Type B pancreatic cell (in vitro differentiated cells): ENCODE results near the gene OR2T6. TPM values are rescaled to one million over a fixed set of nuclear protein-coding genes. Genes with fewer than 3 reads are reported as not detected.
"Not testable (repeated sequence)": the region's sequence is repeated elsewhere in the genome, so short reads cannot be mapped to it uniquely, and the experiment has no call there.

Experiments
- DNase-seq: peaks from one replicate; pipeline ENCODE4 v3.0.0; 2021; ENCODE audit warnings: mixed read lengths; ENCODE audit not compliant: unreplicated experiment; ENCODE audit errors: extremely low spot score
- H3K27ac Mint-ChIP-seq: 2 replicates; pipeline ENCODE4 v1.8.0; 2021; ENCODE audit warnings: mild to moderate bottlenecking, mixed read lengths
- H3K27me3 Mint-ChIP-seq: 2 replicates; pipeline ENCODE4 v1.8.0; 2021; ENCODE audit warnings: mixed read lengths
- H3K36me3 Mint-ChIP-seq: 2 replicates; pipeline ENCODE4 v1.8.0; 2021; ENCODE audit warnings: mixed read lengths
- H3K4me1 Mint-ChIP-seq: one replicate; pipeline ENCODE4 v1.8.0; 2021; ENCODE audit warnings: mixed read lengths; ENCODE audit not compliant: unreplicated experiment
- H3K4me3 Mint-ChIP-seq: 2 replicates; pipeline ENCODE4 v1.8.0; 2021; ENCODE audit warnings: mild to moderate bottlenecking, mixed read lengths
- H3K9me3 Mint-ChIP-seq: 2 replicates; pipeline ENCODE4 v1.8.0; 2021; ENCODE audit warnings: mixed read lengths
- total RNA-seq: library from RNA; stranded (reverse); gene quantifications from 2 replicates; pipeline ENCODE4 v1.2.1, GENCODE V29; 2021; ENCODE audit warnings: low replicate concordance
- TF ChIP-seq, protein P1 (sequence below): fragments of 200-600 bp; sonication (generic); conservative IDR thresholded peaks from 2 replicates; pipeline ENCODE4 v1.5.0; 2021; ENCODE audit warnings: antibody characterized with exemption, mild to moderate bottlenecking

Gene OR2T6
- total RNA-seq, 1 donor from 2014 or later, result not detected

DNA sequence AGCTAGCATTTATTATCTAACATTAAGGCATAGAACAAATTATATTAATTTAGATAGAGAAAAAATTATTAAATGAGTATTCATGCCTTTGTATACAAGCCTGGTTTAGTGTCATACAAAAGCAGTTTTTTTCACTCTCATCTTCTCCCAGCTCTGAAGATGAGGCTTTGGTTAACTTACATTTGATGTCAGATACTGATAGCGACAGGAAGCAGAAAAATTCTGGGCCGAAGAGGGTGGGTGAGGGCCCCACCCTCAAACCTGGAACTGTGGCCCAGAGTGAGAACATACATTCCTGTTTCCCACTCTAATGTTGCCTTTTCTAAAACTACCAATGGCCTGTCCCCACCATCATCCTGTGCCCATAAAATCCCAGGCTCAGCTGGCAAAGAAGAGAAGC lies 42.3 kb downstream of the OR2T6 start:
- peaks cover 15% of the 10 kb centered on the region for H3K9me3 Mint-ChIP-seq
- DNase-seq, result no peak
- TF ChIP-seq, protein P1, sequence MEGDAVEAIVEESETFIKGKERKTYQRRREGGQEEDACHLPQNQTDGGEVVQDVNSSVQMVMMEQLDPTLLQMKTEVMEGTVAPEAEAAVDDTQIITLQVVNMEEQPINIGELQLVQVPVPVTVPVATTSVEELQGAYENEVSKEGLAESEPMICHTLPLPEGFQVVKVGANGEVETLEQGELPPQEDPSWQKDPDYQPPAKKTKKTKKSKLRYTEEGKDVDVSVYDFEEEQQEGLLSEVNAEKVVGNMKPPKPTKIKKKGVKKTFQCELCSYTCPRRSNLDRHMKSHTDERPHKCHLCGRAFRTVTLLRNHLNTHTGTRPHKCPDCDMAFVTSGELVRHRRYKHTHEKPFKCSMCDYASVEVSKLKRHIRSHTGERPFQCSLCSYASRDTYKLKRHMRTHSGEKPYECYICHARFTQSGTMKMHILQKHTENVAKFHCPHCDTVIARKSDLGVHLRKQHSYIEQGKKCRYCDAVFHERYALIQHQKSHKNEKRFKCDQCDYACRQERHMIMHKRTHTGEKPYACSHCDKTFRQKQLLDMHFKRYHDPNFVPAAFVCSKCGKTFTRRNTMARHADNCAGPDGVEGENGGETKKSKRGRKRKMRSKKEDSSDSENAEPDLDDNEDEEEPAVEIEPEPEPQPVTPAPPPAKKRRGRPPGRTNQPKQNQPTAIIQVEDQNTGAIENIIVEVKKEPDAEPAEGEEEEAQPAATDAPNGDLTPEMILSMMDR, result no peak
- H3K4me1 Mint-ChIP-seq, result no peaks in the 10 kb centered on the region
- H3K27me3 Mint-ChIP-seq, result no peaks in the 10 kb centered on the region
- no peaks in the 10 kb centered on the region for H3K36me3 Mint-ChIP-seq
- no peak overlapping the region for H3K27ac Mint-ChIP-seq
- H3K4me3 Mint-ChIP-seq, result no peak overlapping the region

DNA sequence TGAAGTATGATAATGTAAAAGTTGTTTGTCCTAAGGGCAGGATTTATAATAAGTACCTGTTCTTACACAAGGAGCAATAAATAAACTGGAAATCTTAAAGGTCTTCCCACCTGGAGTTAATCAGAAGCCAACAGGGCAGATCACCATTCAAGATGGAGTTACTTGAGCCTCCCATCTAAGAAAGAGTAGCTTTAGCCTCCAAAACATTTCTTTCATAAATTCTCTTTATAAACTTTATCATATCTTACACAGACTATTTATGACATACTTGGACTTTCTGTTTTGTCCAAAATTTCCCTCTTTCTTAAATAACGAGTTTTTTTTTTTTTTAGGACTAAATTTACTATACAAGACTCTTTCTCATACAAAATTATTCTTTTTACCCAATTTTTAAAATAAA lies 45.8 kb downstream of the OR2T6 start:
- no peaks in the 10 kb centered on the region for H3K4me1 Mint-ChIP-seq
- no peaks in the 10 kb centered on the region for H3K27me3 Mint-ChIP-seq
- H3K36me3 Mint-ChIP-seq, result no peaks in the 10 kb centered on the region
- no peak overlapping the region for H3K4me3 Mint-ChIP-seq
- H3K27ac Mint-ChIP-seq, result no peak overlapping the region
- H3K9me3 Mint-ChIP-seq, result peaks cover 20% of the 10 kb centered on the region
- no peak for DNase-seq
- TF ChIP-seq, protein P1, result no peak

DNA sequence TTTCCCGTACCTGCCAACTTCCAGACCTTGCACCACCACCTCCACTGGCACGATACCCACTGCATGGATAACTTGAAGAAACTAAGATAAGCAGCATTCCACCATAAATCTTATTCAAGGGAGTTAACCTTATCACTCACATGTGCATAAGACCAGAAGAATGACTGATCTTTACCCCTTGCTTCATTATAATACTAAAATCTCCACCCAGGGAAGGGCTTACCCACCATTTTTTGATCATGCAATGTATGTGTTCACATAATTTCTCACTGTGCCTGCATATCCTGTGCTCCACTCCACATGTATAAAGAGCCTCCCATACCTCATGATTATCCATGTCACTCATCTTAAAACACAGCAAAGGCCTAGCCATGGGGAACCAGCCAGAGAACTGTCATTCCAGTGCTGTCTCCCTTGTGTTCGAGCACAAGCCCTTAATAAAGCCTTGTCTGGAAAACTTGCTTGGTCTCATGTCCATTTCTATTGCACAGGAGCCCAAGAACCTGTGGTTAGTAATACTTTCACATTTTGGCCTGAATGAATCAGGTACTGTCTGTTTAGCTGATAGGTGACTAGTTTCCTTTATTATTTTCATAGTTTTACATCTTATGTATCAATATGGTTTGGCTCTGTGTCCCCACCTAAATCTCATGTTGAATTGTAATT lies 52.1 kb downstream of the OR2T6 start:
- not testable (repeated sequence) for H3K27me3 Mint-ChIP-seq, H3K4me3 Mint-ChIP-seq, H3K36me3 Mint-ChIP-seq, H3K27ac Mint-ChIP-seq, H3K4me1 Mint-ChIP-seq, DNase-seq
- H3K9me3 Mint-ChIP-seq, result peaks cover 22% of the 10 kb centered on the region

DNA sequence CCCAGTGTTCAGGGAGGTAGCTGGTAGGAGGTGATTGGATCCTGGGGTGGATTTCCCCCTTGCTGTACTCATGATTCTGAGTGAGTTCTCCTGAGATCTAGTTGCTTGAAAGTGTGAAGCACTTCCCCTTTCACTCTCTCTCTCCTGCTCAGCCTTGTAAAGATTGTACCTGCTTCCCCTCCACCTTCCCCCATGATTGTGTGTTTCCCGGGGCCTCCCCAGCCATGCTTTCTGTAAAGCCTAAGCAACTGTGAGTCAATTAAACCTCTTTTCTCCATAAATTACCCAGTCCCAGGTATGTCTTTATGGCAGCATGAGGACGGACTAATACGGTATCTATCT lies 52.6 kb downstream of the OR2T6 start:
- H3K4me1 Mint-ChIP-seq, H3K36me3 Mint-ChIP-seq, H3K27ac Mint-ChIP-seq, H3K27me3 Mint-ChIP-seq, H3K4me3 Mint-ChIP-seq, DNase-seq: not testable (repeated sequence)
- peaks cover 19% of the 10 kb centered on the region for H3K9me3 Mint-ChIP-seq

DNA sequence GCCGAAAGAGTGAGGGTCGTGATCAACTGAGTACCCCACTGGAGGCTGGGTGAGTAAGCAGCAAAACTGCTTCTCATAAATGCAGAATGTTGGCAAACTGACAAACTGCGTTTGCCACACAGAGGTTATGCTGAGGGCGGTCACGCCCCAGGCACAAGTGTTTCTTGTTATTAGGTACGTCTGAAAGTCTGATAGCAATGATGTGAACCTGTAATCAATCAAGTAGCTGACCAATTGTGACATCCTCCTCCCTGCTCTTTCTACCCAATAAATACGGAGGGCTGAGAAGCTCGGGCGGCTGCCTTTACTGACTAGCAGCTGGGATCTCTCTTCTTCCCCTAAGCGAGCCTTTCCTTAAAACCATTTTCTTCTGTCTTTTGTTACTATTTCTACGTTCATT lies 56.1 kb downstream of the OR2T6 start:
- H3K36me3 Mint-ChIP-seq, DNase-seq, H3K27ac Mint-ChIP-seq, H3K4me3 Mint-ChIP-seq, H3K27me3 Mint-ChIP-seq, H3K4me1 Mint-ChIP-seq: not testable (repeated sequence)
- peaks cover 14% of the 10 kb centered on the region for H3K9me3 Mint-ChIP-seq

DNA sequence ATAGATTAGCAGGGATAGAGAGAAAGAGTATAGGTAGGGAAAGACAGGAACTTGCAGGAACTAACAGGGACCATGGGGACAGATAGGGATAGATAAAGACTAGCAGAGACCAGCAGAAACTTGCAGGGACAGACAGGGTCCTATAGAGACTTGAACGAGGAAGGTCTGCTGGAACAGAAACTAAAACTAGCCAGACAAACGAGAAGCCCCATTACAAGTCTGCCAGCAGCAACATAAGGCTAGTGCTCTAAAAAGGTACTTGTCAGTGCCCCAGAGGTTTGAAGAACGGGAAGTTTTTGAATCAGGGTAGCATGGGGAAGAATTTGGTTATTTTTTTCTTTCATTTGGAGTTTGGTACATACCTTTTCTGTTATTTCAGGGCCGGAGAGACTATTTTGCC lies 56.7 kb downstream of the OR2T6 start:
- H3K4me3 Mint-ChIP-seq, H3K4me1 Mint-ChIP-seq: not testable (repeated sequence)

DNA sequence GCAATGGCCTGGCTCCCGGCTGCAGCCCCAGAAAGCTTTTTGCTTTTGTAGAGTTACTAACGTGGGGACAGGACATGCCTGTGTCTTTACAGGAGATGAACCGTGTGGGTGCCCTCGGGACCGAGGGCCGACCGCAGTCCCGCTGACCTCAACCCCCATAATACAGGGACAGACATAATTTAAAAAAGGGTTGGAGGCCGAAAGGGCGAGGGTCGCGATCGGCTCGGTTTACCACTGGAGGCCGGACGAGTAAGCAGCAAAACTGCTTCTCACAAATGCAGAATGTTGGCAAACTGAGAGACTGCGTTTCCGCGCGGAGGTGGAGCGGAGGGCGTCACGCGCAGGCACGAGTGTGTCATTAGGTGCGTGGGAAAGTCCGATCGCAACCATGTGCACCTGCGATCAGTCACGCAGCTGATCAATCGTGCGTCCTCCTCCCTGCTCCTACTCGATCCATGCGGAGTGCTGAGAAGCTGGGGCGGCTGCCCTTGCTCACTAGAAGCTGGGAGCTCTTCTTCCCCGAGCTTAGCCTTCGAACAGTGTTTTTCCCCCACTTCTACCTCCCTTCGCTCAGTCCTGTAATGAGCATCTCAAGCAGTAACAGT lies 58.4 kb downstream of the OR2T6 start:
- not testable (repeated sequence) for H3K27me3 Mint-ChIP-seq, H3K27ac Mint-ChIP-seq, DNase-seq, H3K36me3 Mint-ChIP-seq, H3K4me3 Mint-ChIP-seq, H3K4me1 Mint-ChIP-seq
- H3K9me3 Mint-ChIP-seq, result peaks cover 14% of the 10 kb centered on the region

More for the DNA sequence above, 56.7 kb downstream of the OR2T6 start:
- not testable (repeated sequence) for H3K36me3 Mint-ChIP-seq, H3K27me3 Mint-ChIP-seq, H3K27ac Mint-ChIP-seq, DNase-seq
- H3K9me3 Mint-ChIP-seq, result peaks cover 14% of the 10 kb centered on the region

DNA sequence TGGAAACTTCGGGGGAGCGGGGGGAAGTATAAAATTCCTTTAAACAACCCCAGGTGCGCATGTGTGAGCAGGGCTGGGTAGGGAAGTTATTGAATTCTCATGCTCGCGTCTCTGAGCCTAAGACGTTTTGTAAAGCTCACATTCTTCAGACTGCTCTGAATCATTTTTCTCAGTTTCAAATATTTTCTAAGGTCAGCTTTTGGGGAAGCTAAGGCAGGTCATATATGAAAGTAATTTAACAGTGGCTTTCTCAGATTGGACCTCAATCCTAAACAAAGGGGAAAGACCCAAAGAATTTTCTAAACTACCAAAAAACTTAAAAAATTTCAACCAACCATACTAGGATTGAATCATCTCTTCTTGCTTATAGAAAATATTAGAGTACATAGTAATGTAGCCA lies 59.4 kb downstream of the OR2T6 start:
- not testable (repeated sequence) for H3K27ac Mint-ChIP-seq, DNase-seq, H3K4me3 Mint-ChIP-seq, H3K36me3 Mint-ChIP-seq, H3K27me3 Mint-ChIP-seq, H3K4me1 Mint-ChIP-seq
- H3K9me3 Mint-ChIP-seq, result peaks cover 14% of the 10 kb centered on the region

DNA sequence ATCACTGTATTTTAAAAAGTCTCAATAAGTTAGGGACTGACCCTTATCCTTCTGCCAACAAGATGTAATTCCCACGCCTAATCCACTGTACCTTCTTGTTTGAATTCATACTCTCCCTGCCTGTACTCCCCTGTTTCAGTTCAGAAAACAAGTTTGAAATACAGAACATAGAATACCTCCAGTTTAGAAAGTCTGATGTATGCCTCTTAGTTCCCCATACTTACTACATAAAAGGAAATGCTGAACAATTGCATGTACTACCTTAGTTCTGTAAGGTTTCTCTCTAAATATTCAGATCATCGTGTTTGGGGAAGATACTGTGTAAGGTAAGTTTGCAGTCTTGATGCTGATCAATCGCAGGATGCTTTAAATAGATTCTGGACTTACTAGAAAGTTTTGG lies 60.8 kb downstream of the OR2T6 start:
- not testable (repeated sequence) for H3K27ac Mint-ChIP-seq

DNA sequence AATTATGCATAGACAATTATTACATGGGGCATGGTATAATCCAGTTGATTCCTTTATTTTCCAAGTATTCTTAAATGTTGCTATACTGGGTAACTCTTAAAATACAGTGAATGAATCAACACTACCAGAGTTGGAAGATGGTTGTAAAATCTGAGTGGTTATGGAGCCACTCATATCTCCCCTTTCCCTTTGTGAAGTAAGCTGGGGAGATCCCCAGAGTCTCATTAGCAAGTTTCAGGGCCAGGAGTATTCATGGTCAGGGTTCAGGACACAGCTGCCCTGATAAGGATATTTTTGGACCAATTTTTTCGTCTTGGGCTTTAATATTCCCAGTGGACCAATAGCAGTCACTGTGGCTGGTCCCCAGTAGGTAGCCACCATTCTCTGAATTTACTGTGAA lies 63.1 kb downstream of the OR2T6 start:
- not testable (repeated sequence) for H3K27me3 Mint-ChIP-seq, DNase-seq

More for the DNA sequence above, 60.8 kb downstream of the OR2T6 start:
- H3K4me1 Mint-ChIP-seq, H3K36me3 Mint-ChIP-seq, H3K9me3 Mint-ChIP-seq, DNase-seq, H3K27me3 Mint-ChIP-seq, H3K4me3 Mint-ChIP-seq: not testable (repeated sequence)

DNA sequence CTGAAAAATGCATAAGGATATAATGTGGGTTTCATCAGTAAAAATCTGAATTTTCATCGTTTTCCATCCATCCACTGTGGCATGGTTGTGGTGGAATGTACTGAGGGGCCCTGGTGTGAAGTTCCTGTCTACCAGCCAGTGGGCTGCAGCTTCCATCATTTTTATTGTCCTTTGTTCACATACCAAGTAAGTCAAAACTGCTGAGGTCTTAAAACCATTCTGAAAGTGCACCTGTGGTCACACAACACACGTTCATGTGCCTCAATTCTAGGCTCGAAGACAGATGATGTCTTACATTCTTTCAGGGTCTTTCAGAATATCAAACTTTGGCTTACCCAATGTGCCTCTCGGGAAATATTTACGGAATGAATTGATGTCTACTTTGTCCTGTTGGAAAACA lies 63.7 kb downstream of the OR2T6 start:
- H3K27ac Mint-ChIP-seq, H3K27me3 Mint-ChIP-seq, DNase-seq, H3K36me3 Mint-ChIP-seq, H3K4me1 Mint-ChIP-seq, H3K9me3 Mint-ChIP-seq, H3K4me3 Mint-ChIP-seq: not testable (repeated sequence)

More for the DNA sequence above, 63.1 kb downstream of the OR2T6 start:
- not testable (repeated sequence) for H3K4me1 Mint-ChIP-seq, H3K27ac Mint-ChIP-seq, H3K36me3 Mint-ChIP-seq, H3K4me3 Mint-ChIP-seq, H3K9me3 Mint-ChIP-seq
